H1 (cell line): ENCODE measurements around the gene FXYD5. TPM values are rescaled to one million over a fixed set of nuclear protein-coding genes. Genes with fewer than 3 reads are reported as not detected.

ENCODE experiments used
- CHD7 ChIP-seq: fragments of 300-600 bp; sonication (generic); IDR thresholded peaks from 2 replicates; pipeline ENCODE4 v1.7.1; 2012; ENCODE audit warnings: low read length, moderate library complexity, mild to moderate bottlenecking, inconsistent platforms; ENCODE audit not compliant: insufficient replicate concordance
- CTBP2 ChIP-seq: IDR thresholded peaks from 2 replicates; pipeline ENCODE4 v1.7.0; 2011; ENCODE audit warnings: borderline replicate concordance, mild to moderate bottlenecking, moderate library complexity, mixed read lengths, low read length; ENCODE audit not compliant: insufficient read depth, insufficient read length
- polyA plus RNA-seq, 7 experiments: library from polyadenylated mRNA; depleted of rRNA in 3 of 7; stranded (reverse) in 5 of 7; unstranded in 2 of 7; fragments of >200 nt in 5 of 7; fragments of 200-250 nt in 2 of 7; gene quantifications; 1 replicate in 5 of 7; 2 replicates in 1 of 7; 4 replicates in 1 of 7; pipeline versions ENCODE4 v1.2.1 to v1.2.3, GENCODE V29; 2011 to 2013; ENCODE audit warnings: missing spikeins in 2 of 7, mixed read lengths in 2 of 7
- total RNA-seq: library from RNA; stranded (reverse); fragmentation: NEBNext Ultra II Directional; extraction: Animal tissue kit (Norgen Biotek cat#: 25700); gene quantifications from 2 replicates; pipeline ENCODE4 v1.2.1, GENCODE V29; 2021

FXYD5 gene
- total and polyA plus RNA-seq, 2 of the 8 experiments (the other 6 are each of a cell fraction or from before 2014, with no cell fraction given), result 99.0 to 191 TPM

GRCh38 chr19:35106291-35106583 lies 48.3 kb upstream of the FXYD5 start (continued):
- TF ChIP-seq CHD7 (no peak), CTBP2 (no peak)
